Lower leg skin (tissue), 3 donors: ENCODE data around the gene VPS8.

Experiments used
- CTCF ChIP-seq, 3 donors: fragments of 450-650 bp; IDR thresholded peaks; one replicate each; pipeline ENCODE4 v1.5.1; 2016; ENCODE audit warnings: antibody characterized with exemption in 3 of 3, mild to moderate bottlenecking in 3 of 3, moderate library complexity in 2 of 3
- POLR2A ChIP-seq, 2 donors: fragments of 450-650 bp; IDR thresholded peaks; one replicate each; pipeline ENCODE4 v1.6.1; 2016 to 2017; ENCODE audit warnings: antibody characterized with exemption in 2 of 2, mild to moderate bottlenecking in 1 of 2, moderate library complexity in 1 of 2

- no peak for TF ChIP-seq CTCF (IDR thresholded peaks at IDR 0.05)
- TF ChIP-seq POLR2A (IDR thresholded peaks at IDR 0.05), result no peak
These were observed 225.8 kb downstream of the VPS8 start for GRCh38 chr3:185037801-185038200.
